Epithelial cell of proximal tubule (primary cell): Measurements from ENCODE around the gene GLIPR2. TPM values are rescaled to one million over a fixed set of nuclear protein-coding genes. Genes with fewer than 3 reads are reported as not detected.
"Not testable (repeated sequence)": the region's sequence is repeated elsewhere in the genome, so short reads cannot be mapped to it uniquely, and the experiment has no call there.

Experiments
- DNase-seq: peaks from one replicate; pipeline ENCODE4 v3.0.0-alpha.2; 2011; ENCODE audit warnings: low read depth
- H3K4me3 ChIP-seq: 2 replicates; pipeline ENCODE4 v1.5.1; 2011; ENCODE audit warnings: low read depth, mild to moderate bottlenecking, low read length
- total RNA-seq: library from RNA; depleted of rRNA; stranded (reverse); fragments of >200 nt; gene quantifications from 2 replicates; pipeline ENCODE4 v1.2.3, GENCODE V29; 2015
- TF ChIP-seq, protein P1 (sequence below): conservative IDR thresholded peaks from 2 replicates; pipeline ENCODE4 v1.5.1; 2012; ENCODE audit warnings: low read depth, mild to moderate bottlenecking, low read length

GLIPR2 gene
- total RNA-seq, 1 donor from 2014 or later, result 42.7 TPM

DNA sequence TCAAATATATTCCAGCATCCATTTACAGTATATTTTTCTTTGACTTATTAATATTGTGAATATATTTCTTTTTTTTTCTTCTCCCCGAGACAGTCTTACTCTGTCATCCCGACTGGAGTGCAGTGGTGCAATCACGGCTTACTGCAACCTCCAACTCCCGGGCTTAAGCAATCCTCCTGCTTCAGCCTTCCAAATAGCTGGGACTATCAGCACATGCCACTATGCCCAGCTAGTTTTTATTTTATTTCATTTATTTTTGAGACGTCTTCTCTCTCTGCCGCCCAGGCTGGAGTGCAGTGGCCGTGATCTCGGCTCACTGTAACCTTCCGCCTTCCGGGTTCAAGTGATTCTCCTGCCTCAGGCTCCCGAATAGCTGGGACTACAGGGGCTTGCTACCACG, 7.4 kb upstream of the GLIPR2 start:
- no peak for DNase-seq
- TF ChIP-seq, protein P1, sequence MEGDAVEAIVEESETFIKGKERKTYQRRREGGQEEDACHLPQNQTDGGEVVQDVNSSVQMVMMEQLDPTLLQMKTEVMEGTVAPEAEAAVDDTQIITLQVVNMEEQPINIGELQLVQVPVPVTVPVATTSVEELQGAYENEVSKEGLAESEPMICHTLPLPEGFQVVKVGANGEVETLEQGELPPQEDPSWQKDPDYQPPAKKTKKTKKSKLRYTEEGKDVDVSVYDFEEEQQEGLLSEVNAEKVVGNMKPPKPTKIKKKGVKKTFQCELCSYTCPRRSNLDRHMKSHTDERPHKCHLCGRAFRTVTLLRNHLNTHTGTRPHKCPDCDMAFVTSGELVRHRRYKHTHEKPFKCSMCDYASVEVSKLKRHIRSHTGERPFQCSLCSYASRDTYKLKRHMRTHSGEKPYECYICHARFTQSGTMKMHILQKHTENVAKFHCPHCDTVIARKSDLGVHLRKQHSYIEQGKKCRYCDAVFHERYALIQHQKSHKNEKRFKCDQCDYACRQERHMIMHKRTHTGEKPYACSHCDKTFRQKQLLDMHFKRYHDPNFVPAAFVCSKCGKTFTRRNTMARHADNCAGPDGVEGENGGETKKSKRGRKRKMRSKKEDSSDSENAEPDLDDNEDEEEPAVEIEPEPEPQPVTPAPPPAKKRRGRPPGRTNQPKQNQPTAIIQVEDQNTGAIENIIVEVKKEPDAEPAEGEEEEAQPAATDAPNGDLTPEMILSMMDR, result no peak
- no peak overlapping the region for H3K4me3 ChIP-seq

- DNase-seq, H3K4me3 ChIP-seq: not testable (repeated sequence)
These were observed 4.9 kb upstream of the GLIPR2 start for GRCh38 chr9:36131666-36132065.

DNA sequence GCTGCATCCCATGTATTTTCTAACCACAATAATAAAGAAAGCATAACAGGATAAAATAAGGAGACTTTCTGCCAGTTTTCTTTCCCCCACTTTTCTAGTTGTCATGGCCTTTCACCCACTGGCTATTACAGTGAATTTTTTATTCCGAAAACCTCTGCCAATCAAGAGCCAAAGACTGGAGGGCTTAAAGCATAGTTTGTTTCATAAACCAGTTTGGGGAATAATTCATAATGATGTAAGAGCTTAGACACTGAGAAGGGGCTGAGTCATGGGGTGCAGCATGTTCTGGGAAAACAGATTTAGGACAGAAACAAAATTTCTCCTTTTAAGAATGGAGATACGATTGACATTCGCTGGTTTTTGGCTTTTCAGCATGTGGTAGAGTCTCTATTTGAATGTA, 4.4 kb upstream of the GLIPR2 start:
- no peak for DNase-seq
- no peak overlapping the region for H3K4me3 ChIP-seq

GRCh38 chr9:36134761-36135505, 1.6 kb upstream of the GLIPR2 start:
- TF ChIP-seq, protein P1, result no peak
- DNase-seq, result no peak
- H3K4me3 ChIP-seq, result no peak overlapping the region

More for the DNA sequence above, 4.4 kb upstream of the GLIPR2 start:
- TF ChIP-seq, protein P1, result no peak

GRCh38 chr9:36135741-36136271, 727 bp upstream of the GLIPR2 start:
- peak overlapping the region; percentile 64 for H3K4me3 ChIP-seq
- TF ChIP-seq, protein P1, result no peak
- no peak for DNase-seq

DNA sequence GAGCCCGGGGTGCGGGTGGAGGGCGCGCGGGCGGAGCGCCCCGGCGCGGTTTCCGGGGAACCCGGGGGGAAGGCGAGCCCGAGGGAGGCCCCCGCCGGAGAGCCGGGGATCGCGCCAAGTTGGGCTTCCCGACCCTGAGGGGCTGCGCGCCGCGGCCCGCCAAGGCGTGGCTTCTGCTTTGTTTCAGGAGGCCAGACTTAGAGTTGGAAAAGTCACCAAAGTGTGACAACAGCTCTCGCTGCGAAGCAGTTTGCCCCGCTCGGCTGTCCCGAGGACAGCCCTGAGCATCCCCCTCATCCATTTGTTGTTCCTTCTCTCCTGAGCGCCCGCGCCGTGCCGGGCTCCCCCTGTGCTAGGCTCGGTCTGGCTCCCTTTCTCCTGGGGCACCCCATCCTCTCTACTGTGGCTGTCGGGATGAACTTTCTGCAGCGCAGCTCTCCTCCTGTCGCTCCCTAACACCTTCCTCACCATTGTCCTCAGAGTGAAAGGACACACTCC, 410 bp downstream of the GLIPR2 start:
- DNase-seq, result no peak

GRCh38 chr9:36137392-36138004, 965 bp downstream of the GLIPR2 start:
- TF ChIP-seq, protein P1, result no peak

More for the DNA sequence above, 410 bp downstream of the GLIPR2 start:
- TF ChIP-seq, protein P1, result no peak
- peak overlapping the region; percentile 64 for H3K4me3 ChIP-seq

More at GRCh38 chr9:36137392-36138004, 965 bp downstream of the GLIPR2 start:
- peak overlapping the region; percentile 64 for H3K4me3 ChIP-seq
- no peak for DNase-seq
